Skin of body (tissue), 2 donors: Measurements from ENCODE around the gene MAD1L1. TPM values are rescaled to one million over a fixed set of nuclear protein-coding genes. Genes with fewer than 3 reads are reported as not detected.

ENCODE experiments used
- DNase-seq: peaks from one replicate; lab custom pipeline; 2025; lab: John Stamatoyannopoulos, UW
- total RNA-seq: library from RNA; depleted of rRNA; stranded (reverse); fragments of >200 nt; gene quantifications from one replicate; pipeline ENCODE4 v1.2.3, GENCODE V29; 2014

Gene MAD1L1
- total RNA-seq, 1 donor from 2014 or later = 28.5 TPM

DNA sequence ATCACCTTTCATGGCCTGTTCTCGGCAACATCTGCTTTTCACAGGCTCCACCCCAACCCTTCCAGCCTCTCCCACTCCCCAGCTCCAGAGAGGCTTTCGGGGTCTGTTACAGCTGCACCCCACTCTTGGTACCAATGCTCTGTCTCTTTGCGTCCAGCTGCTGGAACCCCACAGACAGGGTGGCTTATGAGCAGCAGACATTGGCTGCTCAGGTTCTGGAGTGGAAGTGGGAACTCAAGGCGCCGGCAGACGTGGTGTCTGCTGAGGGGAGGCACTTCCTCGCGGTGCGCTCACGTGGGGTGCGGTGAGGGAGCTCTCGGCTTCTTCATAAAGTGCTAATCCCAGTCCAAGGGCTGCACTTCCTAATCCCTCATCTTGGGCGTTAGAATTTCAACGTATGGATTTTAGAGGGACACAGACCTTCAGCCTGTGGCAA lies 377.0 kb downstream of the MAD1L1 start:
- DNase-seq = no peak

DNA sequence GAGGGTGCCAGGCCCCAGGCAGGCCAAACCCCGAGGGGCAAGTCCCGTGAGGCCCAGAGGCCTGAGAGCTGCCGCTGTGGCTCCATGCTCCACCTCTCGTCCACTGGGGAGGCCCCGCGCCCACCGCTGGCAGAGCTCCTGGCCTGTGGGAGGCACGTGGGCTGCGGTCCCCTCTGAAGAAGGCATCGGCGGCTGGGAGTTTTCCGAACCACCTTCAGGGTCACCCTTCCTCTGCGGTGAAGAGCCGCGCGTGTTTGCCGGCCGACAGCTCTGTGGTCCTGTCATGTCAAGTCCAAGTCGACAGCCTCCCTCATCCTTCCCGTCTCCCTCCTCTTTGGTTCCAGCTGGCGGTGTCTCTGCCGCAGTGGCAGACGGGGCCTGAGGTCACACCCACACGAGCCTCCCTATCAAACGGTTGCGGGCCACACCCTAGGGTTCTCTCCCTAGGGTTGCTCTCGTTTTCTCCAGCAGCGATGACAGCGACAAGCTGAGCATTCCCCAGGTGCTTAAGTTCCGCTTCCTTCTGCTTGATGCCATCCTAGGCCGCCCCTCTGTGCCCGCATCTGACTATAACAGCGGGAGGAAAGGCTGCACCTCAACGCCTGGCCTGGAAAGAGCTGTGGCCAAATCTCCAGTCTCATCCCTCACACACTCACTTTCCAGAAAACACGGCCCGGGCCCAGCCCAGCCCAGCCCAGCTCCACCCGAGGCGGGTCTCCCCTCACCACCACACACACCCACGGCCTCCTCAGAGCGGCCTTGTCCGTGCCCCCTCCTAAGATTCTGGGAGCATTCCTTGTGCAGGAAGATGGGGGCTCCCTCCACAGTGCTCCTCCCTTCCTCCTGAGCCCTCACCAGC lies 377.6 kb downstream of the MAD1L1 start:
- DNase-seq = no peak

DNA sequence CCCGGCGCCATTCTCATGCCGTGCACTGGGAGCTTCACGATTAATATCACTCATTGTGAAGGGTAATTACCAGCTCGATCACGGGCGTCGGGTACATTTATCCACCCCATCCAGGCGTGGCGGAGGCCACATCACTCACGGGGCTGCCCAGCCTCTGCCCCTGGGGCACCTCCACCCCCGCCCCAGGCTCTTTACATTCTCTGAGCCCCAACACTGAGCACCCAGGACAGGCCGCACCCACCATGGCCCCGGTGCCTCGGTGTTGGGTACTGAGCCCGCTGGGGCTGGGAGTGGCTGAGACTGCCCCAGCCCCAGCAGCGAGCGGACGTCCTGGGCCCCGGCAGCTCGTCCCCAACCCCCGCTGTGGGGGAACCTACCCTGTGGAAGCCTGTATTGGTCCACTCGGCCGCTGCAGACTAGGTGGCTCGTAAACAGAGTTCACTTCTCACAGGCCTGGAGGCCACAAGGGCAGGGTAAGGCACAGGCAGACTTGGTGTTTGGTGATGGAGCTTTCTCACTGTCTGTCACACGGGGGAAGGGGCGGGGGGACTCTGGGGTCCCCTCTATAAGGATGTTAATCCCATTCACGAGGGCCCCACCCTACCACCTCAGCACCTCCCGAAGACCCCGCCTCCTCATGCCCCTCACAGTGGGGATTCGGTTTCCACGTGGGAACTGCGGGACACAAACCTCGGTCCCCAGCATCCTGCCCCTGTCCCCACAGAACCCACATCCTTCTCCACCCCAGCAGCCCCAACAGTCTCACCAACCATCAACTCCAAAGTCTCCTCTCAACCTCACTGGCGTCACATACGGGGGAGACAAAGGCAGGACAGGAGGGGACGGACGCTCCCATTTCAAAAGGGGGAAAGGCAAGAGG lies 378.5 kb downstream of the MAD1L1 start:
- DNase-seq = no peak

DNA sequence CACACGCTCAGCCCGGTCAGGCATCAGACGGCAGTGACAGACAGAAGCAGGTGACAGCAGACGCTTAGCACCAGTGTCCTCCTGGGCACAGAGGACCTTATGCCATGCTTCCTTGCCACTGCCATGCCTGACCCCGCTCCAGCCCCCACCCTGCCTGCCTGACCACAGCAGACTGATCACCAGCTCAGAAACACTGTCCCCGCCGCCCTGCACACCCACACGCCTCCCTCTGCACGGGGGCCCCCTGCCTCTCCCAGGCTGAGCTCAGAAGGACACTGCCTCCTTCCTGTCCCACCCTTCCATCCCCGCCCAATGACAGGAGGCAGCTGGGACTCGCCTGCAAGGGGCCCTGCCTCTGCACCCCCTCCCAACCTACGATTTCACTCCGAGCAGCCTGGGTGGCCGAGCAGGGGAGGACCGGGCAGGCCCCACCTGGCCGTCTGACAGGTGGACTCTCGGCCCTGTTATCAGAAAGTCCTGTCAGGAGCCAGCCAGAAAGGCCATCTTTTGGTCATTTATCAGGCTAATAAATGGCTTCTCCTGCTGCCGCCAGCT lies 379.2 kb downstream of the MAD1L1 start:
- no peak for DNase-seq

- no peak for DNase-seq
Observed at GRCh38 chr7:1852517-1853430, 380.0 kb downstream of the MAD1L1 start.

DNA sequence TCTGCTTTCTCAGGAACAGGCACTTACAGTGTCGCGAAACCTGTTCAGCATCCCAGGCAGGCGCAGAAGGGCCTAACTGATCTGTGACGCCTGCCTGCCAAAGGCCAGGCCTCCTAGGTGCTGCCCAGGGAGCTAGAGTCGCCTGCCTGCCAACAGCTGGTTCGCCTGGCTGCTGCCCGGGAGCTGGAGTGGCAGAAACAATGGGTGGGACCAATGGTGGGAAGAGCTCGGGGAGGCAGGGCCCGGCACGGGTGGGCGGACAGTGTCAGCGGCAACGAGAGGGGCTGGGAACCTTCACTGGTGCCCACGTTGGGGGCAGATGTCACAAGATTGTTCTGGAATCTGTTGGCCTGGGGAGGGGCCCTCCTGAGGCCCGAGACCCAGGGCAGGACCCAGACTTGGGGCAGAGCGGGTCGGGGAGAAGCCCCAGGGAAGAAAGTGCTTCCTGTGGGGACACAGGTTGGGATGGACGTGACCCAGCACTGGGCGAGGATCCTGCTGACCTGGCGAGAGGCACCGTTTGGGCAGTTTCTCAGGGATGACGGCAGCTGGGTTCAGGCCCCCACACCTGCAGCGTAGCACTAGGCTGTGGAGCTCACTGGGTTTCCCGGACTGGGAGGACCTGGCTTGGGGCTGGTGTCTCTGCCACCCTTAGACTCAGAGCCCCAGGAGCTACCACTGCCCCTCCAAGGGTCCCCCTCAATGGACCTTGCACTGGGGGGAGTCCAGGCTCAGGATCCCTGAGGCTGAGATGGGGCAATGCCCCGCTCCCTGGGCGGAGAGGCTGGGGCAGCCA lies 380.8 kb downstream of the MAD1L1 start:
- no peak for DNase-seq

- no peak for DNase-seq
Observed at GRCh38 chr7:1850976-1851571, 381.7 kb downstream of the MAD1L1 start.

DNA sequence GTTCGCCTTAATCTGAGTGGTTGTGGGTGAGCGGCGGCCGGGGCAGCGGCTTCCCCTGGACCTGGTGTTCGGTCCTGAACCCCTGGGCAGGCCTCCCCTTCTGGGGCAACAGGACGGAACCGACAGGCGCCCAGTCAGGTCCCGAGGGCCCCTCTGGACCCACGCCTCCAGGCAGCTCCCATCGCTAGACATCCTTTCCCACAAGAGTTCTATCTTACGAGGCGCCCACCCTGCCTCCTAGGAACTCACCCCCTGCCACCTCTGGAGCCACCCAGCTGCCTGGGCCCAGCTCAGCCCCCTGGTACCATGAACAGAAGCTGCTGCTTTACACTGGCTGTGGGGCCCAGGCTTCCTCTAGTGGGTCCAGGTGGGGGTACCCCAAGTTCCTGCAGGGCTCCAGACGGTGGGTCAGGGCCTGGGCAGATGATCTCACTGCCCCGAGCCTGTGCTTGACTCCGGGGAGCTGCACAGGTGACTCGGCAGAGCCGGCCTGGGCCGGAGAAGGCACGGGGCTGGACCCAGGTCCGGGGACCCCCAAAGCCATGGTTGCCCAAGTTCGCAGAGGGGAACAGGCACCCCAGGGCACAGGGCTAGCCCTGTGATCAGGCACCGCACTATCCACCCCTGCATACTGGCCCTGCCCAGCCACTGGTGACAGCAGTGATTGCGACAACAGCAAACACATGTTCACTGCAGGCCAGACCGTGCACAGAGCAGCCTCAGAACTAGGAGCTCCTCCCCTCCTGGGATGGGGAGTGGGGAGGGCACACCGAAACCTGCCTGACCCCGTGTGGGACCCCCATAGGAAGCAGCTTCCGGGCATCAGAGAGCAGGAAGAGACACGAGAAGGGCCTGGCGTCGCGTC lies 382.4 kb downstream of the MAD1L1 start:
- no peak for DNase-seq

- no peak for DNase-seq
Observed at GRCh38 chr7:1849351-1850041, 383.2 kb downstream of the MAD1L1 start.

GRCh38 chr7:1848911-1849311 lies 383.8 kb downstream of the MAD1L1 start:
- DNase-seq = no peak

- DNase-seq = no peak
Observed at GRCh38 chr7:1848013-1848640, 384.6 kb downstream of the MAD1L1 start.

- DNase-seq = no peak
Observed at GRCh38 chr7:1847260-1848001, 385.3 kb downstream of the MAD1L1 start.

- no peak for DNase-seq
Observed at GRCh38 chr7:1846331-1847065, 386.2 kb downstream of the MAD1L1 start.

- no peak for DNase-seq
Observed at GRCh38 chr7:1845536-1846311, 387.0 kb downstream of the MAD1L1 start.

DNA sequence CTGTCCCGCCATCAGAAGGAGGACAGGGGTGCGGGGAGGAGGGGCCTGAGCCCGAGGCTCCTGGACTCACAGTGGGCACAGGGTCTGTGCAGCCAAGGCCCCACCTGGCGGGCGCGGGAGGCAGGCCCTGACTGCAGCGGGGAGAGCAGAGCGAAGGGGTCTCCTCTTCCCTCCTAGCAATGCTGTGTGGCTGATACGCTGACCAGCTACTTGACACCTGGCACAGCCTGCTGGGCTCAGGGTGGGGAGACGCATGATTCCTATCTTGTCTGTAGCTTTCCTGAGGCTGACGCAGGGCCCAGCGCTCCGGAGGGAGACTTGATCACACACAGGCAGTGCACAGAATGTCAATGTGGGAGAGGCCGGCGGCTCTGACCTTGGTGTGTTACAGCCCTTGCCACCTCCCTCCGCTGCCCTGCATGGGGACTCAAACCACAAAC lies 387.8 kb downstream of the MAD1L1 start:
- no peak for DNase-seq
